Measurements from ENCODE around the gene ARHGAP1.
"Not testable (repeated sequence)": the region's sequence is repeated elsewhere in the genome, so short reads cannot be mapped to it uniquely, and the experiment has no call there.

The ARHGAP1 gene

DNA sequence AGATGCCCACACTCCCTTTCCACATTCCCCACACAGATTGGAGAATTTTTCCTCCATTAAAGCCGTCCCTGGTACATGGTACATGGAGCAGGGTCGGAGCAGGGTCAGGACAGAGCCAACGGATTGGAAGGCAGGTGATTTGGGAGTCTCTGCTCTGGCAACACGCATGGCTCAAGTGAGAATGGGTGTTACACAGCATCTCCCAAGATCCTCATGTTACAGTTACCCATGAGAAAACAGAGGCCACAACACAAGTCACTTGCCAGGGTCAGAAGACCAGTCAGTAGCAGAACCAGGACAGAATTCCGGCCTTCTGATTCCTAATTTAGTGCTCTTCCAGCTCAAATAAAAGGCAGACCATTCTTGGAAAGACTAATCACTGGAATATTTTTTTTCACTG lies 10.9 kb upstream of the ARHGAP1 start:
- H3K27ac ChIP-seq: no peak overlapping the region
- TF ChIP-seq, protein P1, sequence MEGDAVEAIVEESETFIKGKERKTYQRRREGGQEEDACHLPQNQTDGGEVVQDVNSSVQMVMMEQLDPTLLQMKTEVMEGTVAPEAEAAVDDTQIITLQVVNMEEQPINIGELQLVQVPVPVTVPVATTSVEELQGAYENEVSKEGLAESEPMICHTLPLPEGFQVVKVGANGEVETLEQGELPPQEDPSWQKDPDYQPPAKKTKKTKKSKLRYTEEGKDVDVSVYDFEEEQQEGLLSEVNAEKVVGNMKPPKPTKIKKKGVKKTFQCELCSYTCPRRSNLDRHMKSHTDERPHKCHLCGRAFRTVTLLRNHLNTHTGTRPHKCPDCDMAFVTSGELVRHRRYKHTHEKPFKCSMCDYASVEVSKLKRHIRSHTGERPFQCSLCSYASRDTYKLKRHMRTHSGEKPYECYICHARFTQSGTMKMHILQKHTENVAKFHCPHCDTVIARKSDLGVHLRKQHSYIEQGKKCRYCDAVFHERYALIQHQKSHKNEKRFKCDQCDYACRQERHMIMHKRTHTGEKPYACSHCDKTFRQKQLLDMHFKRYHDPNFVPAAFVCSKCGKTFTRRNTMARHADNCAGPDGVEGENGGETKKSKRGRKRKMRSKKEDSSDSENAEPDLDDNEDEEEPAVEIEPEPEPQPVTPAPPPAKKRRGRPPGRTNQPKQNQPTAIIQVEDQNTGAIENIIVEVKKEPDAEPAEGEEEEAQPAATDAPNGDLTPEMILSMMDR (IDR thresholded peaks at IDR 0.05): no peak

DNA sequence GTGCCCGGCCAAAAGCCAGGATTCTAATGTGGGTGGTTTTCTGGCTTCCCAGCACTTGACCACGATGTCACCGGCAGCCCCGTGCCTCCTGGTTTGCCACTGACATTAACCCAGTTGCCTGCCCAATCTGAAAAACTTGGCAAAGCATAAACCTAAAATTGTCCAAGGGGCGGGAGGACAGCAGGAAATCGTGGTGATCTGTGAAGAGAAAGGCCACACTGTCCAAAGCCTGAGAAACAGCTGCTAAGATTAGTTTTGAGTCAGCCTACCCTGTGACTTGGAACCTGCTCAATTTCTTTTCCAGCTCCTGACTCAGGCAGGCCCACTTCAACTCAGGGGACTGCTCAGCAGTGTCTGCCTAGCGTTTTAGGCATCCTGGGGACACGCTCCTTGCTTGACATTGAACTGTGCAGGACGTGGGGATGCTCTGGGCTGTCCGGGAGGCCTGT lies 10.4 kb upstream of the ARHGAP1 start:
- H3K27ac ChIP-seq: no peak overlapping the region
- TF ChIP-seq, protein P1 (IDR thresholded peaks at IDR 0.05): no peak
- no peak for TF ChIP-seq ZFX (IDR thresholded peaks at IDR 0.05; ENCODE audit: borderline replicate concordance)

DNA sequence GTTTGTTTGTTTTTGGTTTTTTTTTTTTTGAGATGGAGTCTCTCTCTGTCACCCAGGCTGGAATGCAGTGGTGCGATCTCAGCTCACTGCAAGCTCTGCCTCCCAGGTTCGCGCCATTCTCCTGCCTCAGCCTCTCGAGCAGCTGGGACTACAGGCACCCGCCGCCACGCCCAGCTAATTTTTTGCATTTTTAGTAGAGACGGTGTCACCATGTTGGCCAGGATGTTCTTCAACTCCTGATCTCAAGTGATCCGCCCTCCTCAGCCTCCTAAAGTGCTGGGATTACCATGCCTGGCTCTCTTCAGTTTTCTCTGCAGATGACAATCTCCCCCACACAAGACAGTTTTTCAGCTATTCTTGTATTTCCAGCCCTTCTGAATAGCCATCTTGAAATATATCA lies 8.9 kb upstream of the ARHGAP1 start:
- not testable (repeated sequence) for H3K27ac ChIP-seq

DNA sequence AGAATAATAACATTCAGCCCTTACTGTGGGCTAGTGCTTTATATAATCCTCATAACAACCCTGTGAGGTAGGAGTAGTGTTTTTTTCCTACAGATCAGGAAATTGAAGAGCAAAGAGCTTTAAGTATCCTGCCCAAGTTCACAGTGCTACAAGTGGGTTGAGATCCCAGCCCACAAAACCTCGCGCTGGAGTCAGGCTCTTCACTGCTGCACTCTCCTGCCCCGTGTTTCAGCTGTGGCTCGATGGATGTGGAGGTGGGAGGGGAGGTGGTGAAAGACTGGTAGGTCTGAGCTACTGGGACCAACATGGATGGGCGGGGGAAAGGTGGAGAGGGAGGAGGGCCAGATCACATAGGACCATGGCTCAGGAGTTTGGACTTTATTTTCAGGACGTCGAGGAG lies 6.5 kb upstream of the ARHGAP1 start:
- H3K27ac ChIP-seq: no peak overlapping the region

DNA sequence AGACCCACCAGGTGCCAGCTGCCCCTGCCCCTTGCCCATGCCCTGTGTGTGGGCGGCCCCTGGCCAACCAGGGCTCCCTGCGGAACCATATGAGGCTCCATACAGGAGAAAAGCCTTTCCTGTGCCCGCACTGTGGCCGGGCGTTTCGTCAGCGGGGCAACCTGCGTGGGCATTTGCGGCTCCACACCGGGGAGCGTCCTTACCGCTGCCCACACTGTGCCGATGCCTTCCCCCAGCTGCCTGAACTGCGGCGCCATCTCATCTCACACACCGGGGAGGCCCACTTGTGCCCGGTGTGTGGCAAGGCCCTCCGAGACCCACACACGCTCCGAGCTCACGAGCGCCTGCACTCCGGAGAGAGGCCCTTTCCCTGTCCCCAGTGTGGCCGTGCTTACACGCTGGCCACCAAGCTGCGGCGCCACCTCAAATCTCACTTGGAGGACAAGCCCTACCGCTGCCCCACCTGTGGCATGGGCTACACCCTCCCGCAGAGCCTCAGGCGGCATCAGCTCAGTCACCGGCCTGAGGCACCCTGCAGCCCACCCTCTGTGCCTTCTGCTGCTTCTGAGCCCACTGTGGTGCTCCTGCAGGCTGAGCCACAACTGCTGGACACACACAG lies 4.8 kb upstream of the ARHGAP1 start:
- TF ChIP-seq, protein P1 (IDR thresholded peaks at IDR 0.05): no peak
- no peak for TF ChIP-seq ZFX (IDR thresholded peaks at IDR 0.05; ENCODE audit: borderline replicate concordance)
- H3K27ac ChIP-seq: no peak overlapping the region

More for the DNA sequence above, 6.5 kb upstream of the ARHGAP1 start:
- no peak for TF ChIP-seq ZFX (IDR thresholded peaks at IDR 0.05; ENCODE audit: borderline replicate concordance)
- TF ChIP-seq, protein P1 (IDR thresholded peaks at IDR 0.05): no peak

DNA sequence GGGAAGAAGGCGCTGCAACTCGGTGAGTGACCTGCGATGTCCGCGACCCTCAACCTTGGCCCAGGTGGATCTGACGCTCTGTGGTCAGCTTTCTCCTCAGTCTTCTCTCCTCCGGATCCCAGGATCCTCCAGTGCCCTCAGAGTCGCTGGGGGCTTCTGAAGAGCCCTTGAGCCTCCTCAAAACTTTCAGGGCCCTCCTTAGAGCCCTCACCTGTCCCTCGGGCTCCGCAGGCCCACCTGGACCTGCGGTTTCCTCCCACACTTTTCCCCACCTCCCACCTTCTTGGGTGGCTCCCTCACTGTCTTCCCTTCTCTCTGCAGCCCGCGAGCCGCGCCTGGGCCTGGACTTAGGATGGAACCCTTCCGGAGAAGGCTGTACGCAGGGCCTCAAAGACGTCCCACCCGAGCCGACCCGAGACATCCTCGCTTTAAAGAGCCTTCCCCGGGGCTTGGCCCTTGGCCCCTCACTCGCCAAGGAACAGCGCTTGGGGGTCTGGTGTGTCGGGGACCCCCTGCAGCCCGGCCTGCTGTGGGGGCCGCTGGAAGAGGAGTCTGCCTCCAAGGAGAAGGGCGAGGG lies 747 bp upstream of the ARHGAP1 start:
- TF ChIP-seq, protein P1 (IDR thresholded peaks at IDR 0.05): no peak
- TF ChIP-seq ZFX (IDR thresholded peaks at IDR 0.05; ENCODE audit: borderline replicate concordance): no peak
- H3K27ac ChIP-seq: peak overlapping the region; percentile 93

DNA sequence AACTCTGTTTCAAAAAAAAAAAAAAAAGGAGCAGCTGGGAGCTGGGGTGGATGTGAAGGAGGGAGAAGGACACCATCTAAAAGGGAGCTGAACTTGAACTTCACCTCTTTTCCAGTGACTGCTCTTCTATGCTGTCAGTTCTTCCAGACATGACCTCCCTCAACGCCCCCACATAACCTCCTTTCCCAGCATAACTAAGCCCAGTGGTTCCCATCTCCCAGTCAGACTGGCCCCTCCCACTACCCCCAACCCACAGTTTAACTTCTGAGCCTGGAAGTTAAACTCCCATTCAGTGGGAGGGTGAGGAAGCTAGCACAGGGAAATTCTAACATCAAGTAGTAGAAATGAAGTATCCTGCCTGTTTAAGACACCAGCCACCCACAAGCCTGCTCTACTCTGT lies 1.8 kb downstream of the ARHGAP1 start:
- H3K27ac ChIP-seq: peak overlapping the region; percentile 93; the same call in 1 of the 2 replicates
- TF ChIP-seq, protein P1 (IDR thresholded peaks at IDR 0.05): no peak
- TF ChIP-seq ZFX (IDR thresholded peaks at IDR 0.05; ENCODE audit: borderline replicate concordance): no peak
